ENCODE measurements around the gene SIRPB1. TPM values are rescaled to one million over a fixed set of nuclear protein-coding genes. Genes with fewer than 3 reads are reported as not detected.
"Not testable (repeated sequence)": the region's sequence is repeated elsewhere in the genome, so short reads cannot be mapped to it uniquely, and the experiment has no call there.

The SIRPB1 gene
- total RNA-seq, 1 experiment from 2014 or later = 0.55 TPM

- DNase-seq (ENCODE audit: low spot score) = no peak
Observed at GRCh38 chr20:1595333-1595732, 24.5 kb downstream of the SIRPB1 start.

GRCh38 chr20:1588533-1589460 is 31.0 kb downstream of the SIRPB1 start:
- DNase-seq (ENCODE audit: low spot score) = peak; percentile 67

GRCh38 chr20:1587781-1588532 is 31.9 kb downstream of the SIRPB1 start:
- DNase-seq (ENCODE audit: low spot score) = peak; percentile 14

GRCh38 chr20:1579488-1579887 is 40.3 kb downstream of the SIRPB1 start:
- DNase-seq (ENCODE audit: low spot score) = no peak

GRCh38 chr20:1577906-1578305 is 41.9 kb downstream of the SIRPB1 start:
- no peak for DNase-seq (ENCODE audit: low spot score)

- DNase-seq (ENCODE audit: low spot score) = not testable (repeated sequence)
Observed at GRCh38 chr20:1577313-1577712, 42.5 kb downstream of the SIRPB1 start.

- DNase-seq (ENCODE audit: low spot score) = no peak
Observed at GRCh38 chr20:1576641-1577040, 43.2 kb downstream of the SIRPB1 start.

GRCh38 chr20:1576003-1576402 is 43.8 kb downstream of the SIRPB1 start:
- DNase-seq (ENCODE audit: low spot score) = not testable (repeated sequence)

- not testable (repeated sequence) for DNase-seq (ENCODE audit: low spot score)
Observed at GRCh38 chr20:1571583-1571982, 48.2 kb downstream of the SIRPB1 start.

Other genes with a start within 250 kb of the SIRPB1 start
- 149 and 200 TPM in 2 replicates for gene FKBP1A, start 227.0 kb downstream of the SIRPB1 start, total RNA-seq (2014; rRNA removed; shearing (Covaris generic))
- gene NSFL1C, start 153.2 kb downstream of the SIRPB1 start, total RNA-seq (2014; rRNA removed; shearing (Covaris generic)) = 66.3 and 81.6 TPM in 2 replicates
- not detected in 2 replicates for gene SIRPB2, start 128.6 kb downstream of the SIRPB1 start, total RNA-seq (2014; rRNA removed; shearing (Covaris generic))
- not detected in 2 replicates for gene SIRPD, start 62.3 kb downstream of the SIRPB1 start, total RNA-seq (2014; rRNA removed; shearing (Covaris generic))
- gene SIRPG, start 37.8 kb upstream of the SIRPB1 start, total RNA-seq (2014; rRNA removed; shearing (Covaris generic)) = not detected in 2 replicates